Activated T-cell treated with anti-CD3 and anti-CD28 coated beads for 1 hour (primary cell): ENCODE results near the gene UGT2A3.

ENCODE experiments used
- DNase-seq: peaks from one replicate; pipeline ENCODE4 v3.0.0-alpha.2; 2020; ENCODE audit warnings: low read depth

Gene UGT2A3

GRCh38 chr4:68912807-68913206, 38.8 kb downstream of the UGT2A3 start:
- no peak for DNase-seq

GRCh38 chr4:68909385-68909784, 42.2 kb downstream of the UGT2A3 start:
- DNase-seq = no peak

- no peak for DNase-seq
Observed at GRCh38 chr4:68907788-68908700, 43.6 kb downstream of the UGT2A3 start.

- no peak for DNase-seq
Observed at GRCh38 chr4:68907245-68907644, 44.4 kb downstream of the UGT2A3 start.

- DNase-seq = no peak
Observed at GRCh38 chr4:68906780-68907137, 44.8 kb downstream of the UGT2A3 start.

- DNase-seq = no peak
Observed at GRCh38 chr4:68905939-68906779, 45.4 kb downstream of the UGT2A3 start.

GRCh38 chr4:68905598-68905938, 46.0 kb downstream of the UGT2A3 start:
- DNase-seq = no peak

GRCh38 chr4:68904786-68905185, 46.8 kb downstream of the UGT2A3 start:
- no peak for DNase-seq

- DNase-seq = no peak
Observed at GRCh38 chr4:68896749-68897148, 54.9 kb downstream of the UGT2A3 start.

GRCh38 chr4:68895561-68896198, 55.9 kb downstream of the UGT2A3 start:
- no peak for DNase-seq

GRCh38 chr4:68892861-68893260, 58.7 kb downstream of the UGT2A3 start:
- DNase-seq = no peak

GRCh38 chr4:68891678-68892077, 59.9 kb downstream of the UGT2A3 start:
- DNase-seq = no peak

- DNase-seq = no peak
Observed at GRCh38 chr4:68885545-68885944, 66.1 kb downstream of the UGT2A3 start.

GRCh38 chr4:68883870-68884269, 67.7 kb downstream of the UGT2A3 start:
- no peak for DNase-seq
